Kidney epithelial cell (primary cell): ENCODE measurements around the gene CHI3L2. TPM values are rescaled to one million over a fixed set of nuclear protein-coding genes. Genes with fewer than 3 reads are reported as not detected.

Source experiments
- DNase-seq: peaks from one replicate; pipeline ENCODE4 v3.0.0-alpha.2; 2010; ENCODE audit warnings: low read depth
- H3K27me3 ChIP-seq: 2 replicates; pipeline ENCODE4 v1.6.0; 2011; ENCODE audit warnings: low read length; ENCODE audit not compliant: control insufficient read depth, insufficient read depth
- H3K36me3 ChIP-seq: 2 replicates; pipeline ENCODE4 v1.5.1; 2011; ENCODE audit warnings: low read length; ENCODE audit not compliant: control insufficient read depth, insufficient read depth
- H3K4me3 ChIP-seq: 2 replicates; pipeline ENCODE4 v1.5.1; 2011; ENCODE audit warnings: low read depth, mild to moderate bottlenecking, control low read depth, low read length
- total RNA-seq: library from RNA; depleted of rRNA; stranded (reverse); fragments of >200 nt; gene quantifications from 2 replicates; pipeline ENCODE4 v1.2.3, GENCODE V29; 2015
- TF ChIP-seq, protein P1 (sequence below): IDR thresholded peaks from 2 replicates; pipeline ENCODE4 v1.5.1; 2011; ENCODE audit warnings: mild to moderate bottlenecking, moderate library complexity, low read length, control low read depth, inconsistent platforms; ENCODE audit not compliant: insufficient read depth, poor library complexity, severe bottlenecking

CHI3L2 gene
- total RNA-seq, 1 donor from 2014 or later: 3.2 TPM

DNA sequence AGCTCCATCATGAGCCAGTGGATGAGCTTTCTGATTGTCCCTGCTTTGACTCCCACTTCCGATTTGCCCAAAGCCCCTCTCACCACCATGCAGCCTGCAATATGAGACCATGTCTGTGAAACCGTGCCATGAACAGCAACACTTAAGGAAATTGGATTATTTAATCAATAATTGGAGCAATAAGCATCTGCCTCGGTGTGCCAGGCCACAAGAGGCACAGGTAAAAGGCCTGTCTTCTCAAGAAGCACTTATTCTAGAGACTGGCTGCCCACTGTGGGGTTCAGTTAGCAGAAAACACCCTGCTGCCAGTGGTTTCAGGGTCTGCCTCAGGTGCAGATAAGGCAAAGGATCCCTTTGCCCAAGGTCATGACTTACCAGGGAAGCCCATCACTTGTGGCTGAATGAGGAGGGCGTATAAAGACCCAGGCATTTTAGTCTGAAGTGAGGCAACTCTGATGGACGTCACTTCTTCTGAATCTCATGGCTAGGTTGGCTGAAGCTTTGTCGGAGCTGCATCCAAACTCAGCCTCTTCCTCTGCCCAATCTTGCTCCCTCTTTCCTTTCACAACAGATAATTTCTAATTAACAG lies 7.1 kb upstream of the CHI3L2 start:
- no peaks in the 10 kb centered on the region for H3K36me3 ChIP-seq
- no peak for DNase-seq
- TF ChIP-seq, protein P1, sequence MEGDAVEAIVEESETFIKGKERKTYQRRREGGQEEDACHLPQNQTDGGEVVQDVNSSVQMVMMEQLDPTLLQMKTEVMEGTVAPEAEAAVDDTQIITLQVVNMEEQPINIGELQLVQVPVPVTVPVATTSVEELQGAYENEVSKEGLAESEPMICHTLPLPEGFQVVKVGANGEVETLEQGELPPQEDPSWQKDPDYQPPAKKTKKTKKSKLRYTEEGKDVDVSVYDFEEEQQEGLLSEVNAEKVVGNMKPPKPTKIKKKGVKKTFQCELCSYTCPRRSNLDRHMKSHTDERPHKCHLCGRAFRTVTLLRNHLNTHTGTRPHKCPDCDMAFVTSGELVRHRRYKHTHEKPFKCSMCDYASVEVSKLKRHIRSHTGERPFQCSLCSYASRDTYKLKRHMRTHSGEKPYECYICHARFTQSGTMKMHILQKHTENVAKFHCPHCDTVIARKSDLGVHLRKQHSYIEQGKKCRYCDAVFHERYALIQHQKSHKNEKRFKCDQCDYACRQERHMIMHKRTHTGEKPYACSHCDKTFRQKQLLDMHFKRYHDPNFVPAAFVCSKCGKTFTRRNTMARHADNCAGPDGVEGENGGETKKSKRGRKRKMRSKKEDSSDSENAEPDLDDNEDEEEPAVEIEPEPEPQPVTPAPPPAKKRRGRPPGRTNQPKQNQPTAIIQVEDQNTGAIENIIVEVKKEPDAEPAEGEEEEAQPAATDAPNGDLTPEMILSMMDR: no peak
- H3K4me3 ChIP-seq: no peak overlapping the region
- H3K27me3 ChIP-seq: no peaks in the 10 kb centered on the region

DNA sequence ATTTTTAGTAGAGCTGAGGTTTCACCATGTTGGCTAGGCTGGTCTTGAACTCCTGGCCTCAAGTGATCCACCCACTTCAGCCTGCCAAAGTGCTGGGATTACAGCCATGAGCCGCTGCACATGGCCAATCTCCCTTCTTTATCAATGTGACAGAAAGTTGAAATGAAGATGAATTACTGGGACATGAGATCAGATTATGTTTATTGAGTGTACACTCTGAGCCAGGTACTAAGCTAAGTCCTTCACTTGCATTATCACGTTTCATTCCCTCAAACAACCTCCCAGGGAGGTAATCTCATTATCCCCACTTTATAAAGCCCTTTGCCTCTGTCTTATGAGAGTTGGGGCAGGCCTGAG lies 6.3 kb upstream of the CHI3L2 start:
- H3K27me3 ChIP-seq: no peaks in the 10 kb centered on the region
- no peaks in the 10 kb centered on the region for H3K36me3 ChIP-seq
- H3K4me3 ChIP-seq: no peak overlapping the region
- DNase-seq: no peak
- TF ChIP-seq, protein P1: no peak

GRCh38 chr1:111221633-111222291 lies 5.8 kb upstream of the CHI3L2 start:
- no peaks in the 10 kb centered on the region for H3K36me3 ChIP-seq
- TF ChIP-seq, protein P1: no peak
- H3K4me3 ChIP-seq: no peak overlapping the region
- no peak for DNase-seq
- no peaks in the 10 kb centered on the region for H3K27me3 ChIP-seq

DNA sequence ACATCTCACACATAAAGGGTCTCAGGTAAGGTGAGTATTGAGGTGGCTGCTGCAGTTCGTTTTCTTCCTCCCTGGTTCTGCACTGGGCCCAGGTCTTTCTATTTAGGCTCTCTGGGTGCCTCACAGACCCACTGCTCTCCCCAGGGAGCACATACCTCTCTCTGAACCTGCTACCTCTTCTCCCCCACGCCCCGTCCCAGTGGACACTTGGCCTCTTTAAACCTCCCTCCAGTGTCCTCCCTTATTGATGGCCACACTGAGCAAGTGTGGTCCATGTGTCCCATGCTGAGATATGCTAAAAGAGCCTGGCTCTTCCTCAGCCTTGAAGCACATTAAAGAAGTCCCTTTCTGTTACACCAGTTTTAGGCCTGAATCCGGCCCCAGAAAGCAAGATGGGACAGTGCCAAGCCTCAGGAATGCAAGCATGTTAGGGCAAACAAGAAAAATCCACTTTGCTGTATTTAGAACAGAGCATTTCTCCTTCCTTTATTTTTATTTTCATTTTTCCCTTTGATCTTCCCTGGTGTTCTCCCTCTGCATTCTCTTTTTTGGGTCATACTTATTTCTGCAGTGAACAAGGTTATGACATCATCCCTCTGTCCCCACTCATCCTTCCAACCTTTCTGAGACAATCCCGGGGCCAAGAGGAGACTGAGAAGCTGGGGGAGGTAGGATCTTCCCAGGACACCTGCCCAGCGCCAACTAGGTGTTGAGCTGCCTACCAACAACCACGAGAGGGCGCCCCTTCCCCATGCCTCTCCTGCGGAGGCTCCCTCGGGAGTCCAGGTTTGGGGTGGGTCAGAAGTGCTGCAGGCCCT lies 5.0 kb upstream of the CHI3L2 start:
- H3K27me3 ChIP-seq: no peaks in the 10 kb centered on the region
- TF ChIP-seq, protein P1: peak; percentile 96
- no peak for DNase-seq
- H3K4me3 ChIP-seq: no peak overlapping the region
- no peaks in the 10 kb centered on the region for H3K36me3 ChIP-seq

- no peak for DNase-seq
- no peaks in the 10 kb centered on the region for H3K36me3 ChIP-seq
- no peaks in the 10 kb centered on the region for H3K27me3 ChIP-seq
- H3K4me3 ChIP-seq: no peak overlapping the region
- TF ChIP-seq, protein P1: no peak
Observed at GRCh38 chr1:111223126-111223685, 4.3 kb upstream of the CHI3L2 start.
